Naive thymus-derived CD4-positive, alpha-beta T cell (primary cell): Measurements from ENCODE around the gene COL4A1. TPM values are rescaled to one million over a fixed set of nuclear protein-coding genes. Genes with fewer than 3 reads are reported as not detected.
A peak's percentile ranks its signal among the peaks of the same experiment; 100 is the strongest.

Experiments
- ATAC-seq: fragments of 150-1000 bp; cut with Tn5 transposase; 2 replicates; pipeline ENCODE4 v1.10.0; 2021; ENCODE audit warnings: mild to moderate bottlenecking, moderate library complexity
- CTCF ChIA-PET: fragments of 350-600 bp; sonication (Branson Sonifier 250); formaldehyde crosslinking; loops from one replicate; lab custom pipeline; 2021; ENCODE audit warnings: antibody characterized with exemption; lab: Charles Lee
- POLR2A ChIA-PET: fragments of 350-600 bp; sonication (Branson Sonifier 250); formaldehyde crosslinking; loops from one replicate; lab custom pipeline; 2021; ENCODE audit warnings: antibody characterized with exemption, inconsistent platforms; lab: Charles Lee
- DNase-seq, 9 donors: peaks; one replicate each; pipeline versions ENCODE4 v3.0.0 to v3.0.0-alpha.2; 2020 to 2022; ENCODE audit warnings: mixed read lengths in 1 of 9
- H3K27ac ChIP-seq: one replicate; pipeline ENCODE4 v1.7.0; 2013; ENCODE audit warnings: mild to moderate bottlenecking, low read depth, low read length, moderate library complexity
- H3K27me3 ChIP-seq, 2 donors: one replicate each; pipeline ENCODE4 v1.7.0; 2013; ENCODE audit warnings: low read length in 2 of 2, mild to moderate bottlenecking in 2 of 2, moderate library complexity in 2 of 2; ENCODE audit not compliant: control insufficient read depth in 2 of 2, insufficient read depth in 2 of 2
- H3K36me3 ChIP-seq, 3 experiments: 1 replicate in 2 of 3; 2 replicates in 1 of 3; pipeline ENCODE4 v1.7.0; 2013; ENCODE audit warnings: low read length in 3 of 3, mild to moderate bottlenecking in 3 of 3, moderate library complexity in 1 of 3; ENCODE audit not compliant: insufficient read depth in 3 of 3, control insufficient read depth in 2 of 3
- H3K4me1 ChIP-seq, 2 donors: one replicate each; pipeline ENCODE4 v1.7.0; 2013; ENCODE audit warnings: low read length in 2 of 2, mild to moderate bottlenecking in 2 of 2, moderate library complexity in 1 of 2; ENCODE audit not compliant: control insufficient read depth in 2 of 2, insufficient read depth in 2 of 2
- H3K4me3 ChIP-seq: 2 replicates; pipeline ENCODE4 v1.7.0; 2013; ENCODE audit warnings: mild to moderate bottlenecking, low read length
- H3K9me3 ChIP-seq, 3 experiments: 1 replicate in 2 of 3; 2 replicates in 1 of 3; pipeline ENCODE4 v1.7.0; 2013; ENCODE audit warnings: low read length in 3 of 3; ENCODE audit not compliant: control insufficient read depth in 2 of 3
- H3K27ac Mint-ChIP-seq, 9 donors: one replicate each; pipeline ENCODE4 v1.8.0; 2020 to 2022; ENCODE audit warnings: mixed read lengths in 9 of 9, mild to moderate bottlenecking in 8 of 9, moderate library complexity in 5 of 9, inconsistent platforms in 2 of 9
- H3K27me3 Mint-ChIP-seq, 5 donors: one replicate each; pipeline ENCODE4 v1.8.0; 2021 to 2022; ENCODE audit warnings: mixed read lengths in 5 of 5, mild to moderate bottlenecking in 1 of 5
- H3K36me3 Mint-ChIP-seq, 5 donors: one replicate each; pipeline ENCODE4 v1.8.0; 2020 to 2022; ENCODE audit warnings: mixed read lengths in 5 of 5, mild to moderate bottlenecking in 3 of 5, inconsistent platforms in 1 of 5
- H3K4me1 Mint-ChIP-seq, 7 donors: one replicate each; pipeline ENCODE4 v1.8.0; 2020 to 2022; ENCODE audit warnings: mixed read lengths in 7 of 7, mild to moderate bottlenecking in 3 of 7, inconsistent platforms in 1 of 7
- H3K4me3 Mint-ChIP-seq, 10 donors: one replicate each; pipeline ENCODE4 v1.8.0; 2020 to 2022; ENCODE audit warnings: mild to moderate bottlenecking in 10 of 10, mixed read lengths in 10 of 10, moderate library complexity in 6 of 10, inconsistent platforms in 2 of 10
- H3K9me3 Mint-ChIP-seq, 11 donors: one replicate each; pipeline ENCODE4 v1.8.0; 2020 to 2022; ENCODE audit warnings: mixed read lengths in 11 of 11, mild to moderate bottlenecking in 4 of 11, inconsistent platforms in 1 of 11, moderate library complexity in 1 of 11
- intact Hi-C, 2 donors: fragments of 100-400 bp; cut with micrococcal nuclease; formaldehyde crosslinking; loops; one replicate each; pipeline ENCODE4 v1.15.1; 2023
- polyA plus RNA-seq, 2 donors: library from polyadenylated mRNA; unstranded; fragments of 300-500 nt; fragmentation: Illumina TruSeq; gene quantifications; one replicate each; pipeline ENCODE4 v1.2.3, GENCODE V29; 2021
- total RNA-seq, 6 experiments: library from RNA in 5 of 6; stranded (reverse) in 5 of 6; gene quantifications; 1 replicate in 5 of 6; 2 replicates in 1 of 6; pipeline ENCODE4 v1.2.3 and lab custom pipeline; 2021 to 2026

The COL4A1 gene
- total and polyA plus RNA-seq, 7 experiments from 2014 or later: 0.24 TPM; not detected in 6

DNA sequence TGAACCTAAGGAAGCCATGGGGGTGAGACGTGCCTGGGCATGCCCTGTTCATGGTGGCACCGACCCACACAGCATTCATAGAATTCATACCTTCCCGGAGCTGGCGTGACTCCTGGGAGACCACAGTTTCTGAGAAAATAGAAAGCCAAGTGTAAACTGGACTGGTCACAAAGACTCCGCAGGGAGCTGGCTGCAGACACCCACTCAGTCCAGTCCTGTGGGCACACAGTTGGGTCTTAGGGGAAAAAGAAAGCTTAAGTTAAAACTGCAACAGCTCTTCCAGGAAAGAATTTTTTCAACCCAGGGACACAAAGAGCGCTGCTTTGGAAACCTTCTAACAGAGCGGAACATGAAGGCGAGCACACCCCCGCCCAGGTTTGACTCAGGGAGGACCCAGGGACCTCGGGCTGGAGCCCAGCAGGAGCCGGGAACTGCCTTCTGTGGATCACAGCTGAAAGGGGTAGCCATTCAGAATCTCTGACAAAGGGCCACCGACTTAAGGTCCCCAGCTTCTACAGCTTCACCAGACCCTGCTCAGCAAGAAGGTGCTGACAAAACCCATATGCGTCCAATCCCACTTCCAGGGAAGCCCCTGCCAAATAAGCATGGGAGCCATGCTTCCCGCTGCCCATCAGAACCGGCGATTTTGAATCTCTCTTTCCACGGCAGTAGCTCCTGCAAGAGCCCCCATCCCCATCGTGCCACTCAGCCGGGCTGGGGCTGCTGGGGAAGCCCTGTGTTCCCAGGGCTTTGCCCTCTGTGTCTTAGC, 183.7 kb downstream of the COL4A1 start:
- H3K36me3 ChIP-seq: no peaks in the 10 kb centered on the region
- no peaks in the 10 kb centered on the region for H3K9me3 ChIP-seq
- Mint-ChIP-seq H3K36me3 (no peaks in the 10 kb centered on the region), H3K4me3 (no peak overlapping the region), H3K27me3 (peaks cover 32 to 60% (median 38%) of the 10 kb centered on the region in 5 donors), H3K4me1 (peaks cover 0 to 3% (median 0%) of the 10 kb centered on the region in 7 donors), H3K27ac (no peak overlapping the region), H3K9me3 (peaks cover 0 to 2% (median 0%) of the 10 kb centered on the region in 11 donors)
- no peaks in the 10 kb centered on the region for H3K4me1 ChIP-seq
- no peaks in the 10 kb centered on the region for H3K27me3 ChIP-seq
- no peak overlapping the region for H3K4me3 ChIP-seq
- ChIA-PET POLR2A (no interaction called here), CTCF (interaction anchor here (0.5 kb wide), 1 partner anchor 1045 kb away, joined by 4 read pairs; no protein-coding TSS in a partner anchor)
- ATAC-seq (no peak), DNase-seq (no peak)
- H3K27ac ChIP-seq: no peak overlapping the region
- intact Hi-C loops: no loop called here

- peaks cover 23 to 65% (median 39%) of the 10 kb centered on the region in 5 donors for H3K27me3 Mint-ChIP-seq
- no peaks in the 10 kb centered on the region for H3K36me3 ChIP-seq
- no peaks in the 10 kb centered on the region for H3K9me3 ChIP-seq
- no peak overlapping the region for H3K27ac Mint-ChIP-seq
- H3K4me1 ChIP-seq: no peaks in the 10 kb centered on the region
- no peak overlapping the region for H3K4me3 Mint-ChIP-seq
- no peaks in the 10 kb centered on the region for H3K36me3 Mint-ChIP-seq
- ATAC-seq (no peak), DNase-seq (no peak)
- intact Hi-C loops: no loop called here
- no peak overlapping the region for H3K4me3 ChIP-seq
- H3K27me3 ChIP-seq: no peaks in the 10 kb centered on the region
- ChIA-PET CTCF (no interaction called here), POLR2A (no interaction called here)
- H3K4me1 Mint-ChIP-seq: peaks cover 0 to 2% (median 0%) of the 10 kb centered on the region in 7 donors
- peaks cover 0 to 2% (median 0%) of the 10 kb centered on the region in 11 donors for H3K9me3 Mint-ChIP-seq
- no peak overlapping the region for H3K27ac ChIP-seq
Observed at GRCh38 chr13:110121422-110122083, 185.4 kb downstream of the COL4A1 start.

DNA sequence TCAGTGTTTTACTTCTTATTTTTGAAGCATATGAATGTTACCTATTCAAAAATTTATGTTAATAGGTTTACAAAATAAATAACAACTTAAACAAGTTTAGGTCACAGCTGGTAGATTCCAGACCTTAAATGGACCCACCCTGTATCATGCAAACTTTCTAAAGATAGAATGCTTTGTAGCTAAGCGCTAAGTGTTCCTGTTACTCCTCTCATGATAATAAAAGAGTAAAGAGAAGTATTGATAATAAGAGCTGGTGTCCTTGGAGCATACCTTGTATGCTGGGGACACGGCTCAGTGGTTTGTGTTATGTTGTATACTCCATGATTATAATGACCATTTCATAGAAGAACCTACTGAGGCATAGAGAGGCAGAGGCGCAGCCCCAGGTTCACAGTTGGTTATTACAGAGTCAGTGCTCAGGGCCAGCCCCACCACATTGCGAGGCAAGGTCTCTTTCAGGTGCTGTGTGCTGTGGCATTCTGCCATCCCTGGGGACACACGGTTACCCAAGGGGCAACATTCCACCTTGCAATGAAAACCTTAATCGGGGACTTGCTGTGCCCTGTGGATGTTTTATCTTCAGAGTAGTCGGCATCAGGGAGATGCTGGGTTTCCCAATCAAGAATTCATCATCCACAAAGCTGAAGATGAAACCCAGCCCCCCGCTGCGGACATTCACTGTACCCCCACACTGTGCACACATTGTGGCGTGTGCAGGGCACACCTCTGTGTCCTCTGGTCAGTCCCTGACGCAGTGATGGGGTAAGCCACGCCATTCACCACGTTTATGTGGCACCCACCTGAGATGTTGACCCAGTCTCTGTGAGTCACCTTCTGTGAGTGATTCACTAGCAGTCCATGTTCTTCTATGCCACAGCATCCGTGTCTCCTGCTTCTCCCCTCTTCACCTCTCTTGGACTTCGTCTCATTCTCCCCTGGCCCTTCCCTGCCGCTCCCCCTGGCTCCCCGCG, 186.7 kb downstream of the COL4A1 start:
- no peaks in the 10 kb centered on the region for H3K36me3 Mint-ChIP-seq
- Histone ChIP-seq H3K27ac (no peak overlapping the region), H3K9me3 (no peaks in the 10 kb centered on the region), H3K36me3 (no peaks in the 10 kb centered on the region), H3K4me3 (no peak overlapping the region), H3K4me1 (no peaks in the 10 kb centered on the region), H3K27me3 (no peaks in the 10 kb centered on the region)
- intact Hi-C loops: loop anchor here (5.0 to 10.0 kb wide), 2 partner anchors 325 to 748 kb away; no protein-coding TSS in a partner anchor
- H3K27me3 Mint-ChIP-seq: peaks cover 21 to 61% (median 40%) of the 10 kb centered on the region in 5 donors
- H3K4me1 Mint-ChIP-seq: peaks cover 0 to 3% (median 0%) of the 10 kb centered on the region in 7 donors
- peaks cover 0 to 2% (median 0%) of the 10 kb centered on the region in 11 donors for H3K9me3 Mint-ChIP-seq
- H3K4me3 Mint-ChIP-seq: no peak overlapping the region
- ChIA-PET POLR2A (no interaction called here), CTCF (interaction anchor here (1.1 kb wide), 1 partner anchor 1158 kb away, joined by 3 read pairs; no protein-coding TSS in a partner anchor)
- ATAC-seq: peak; percentile 8
- no peak overlapping the region for H3K27ac Mint-ChIP-seq
- no peak for DNase-seq

DNA sequence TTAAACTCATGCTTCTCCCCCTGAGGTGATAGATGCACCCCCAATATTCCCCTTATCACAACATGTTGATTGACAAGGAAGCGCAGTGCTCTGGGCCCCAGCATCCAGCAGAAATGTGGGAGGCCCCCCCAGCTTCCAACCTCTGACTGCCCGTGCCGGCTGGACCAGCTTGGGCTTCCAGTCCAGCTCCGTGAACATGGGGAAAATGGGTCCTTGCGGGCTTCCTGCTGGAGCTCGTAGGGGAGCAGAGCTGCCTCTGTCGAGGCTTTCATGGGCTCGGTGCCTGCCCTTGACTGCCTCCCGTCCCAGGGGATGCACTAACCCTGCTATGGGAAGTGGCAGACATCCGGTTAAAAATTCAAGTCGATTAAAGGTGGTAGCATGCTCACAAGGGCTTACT, 188.9 kb downstream of the COL4A1 start:
- H3K27ac ChIP-seq: no peak overlapping the region
- peaks cover 12 to 58% (median 43%) of the 10 kb centered on the region in 5 donors for H3K27me3 Mint-ChIP-seq
- CTCF ChIA-PET: no interaction called here
- H3K36me3 Mint-ChIP-seq: no peaks in the 10 kb centered on the region
- peaks cover 0 to 3% (median 0%) of the 10 kb centered on the region in 7 donors for H3K4me1 Mint-ChIP-seq
- peaks cover 0 to 2% (median 0%) of the 10 kb centered on the region in 11 donors for H3K9me3 Mint-ChIP-seq
- POLR2A ChIA-PET: no interaction called here
- H3K4me3 ChIP-seq: no peak overlapping the region
- H3K4me1 ChIP-seq: no peaks in the 10 kb centered on the region
- H3K27me3 ChIP-seq: no peaks in the 10 kb centered on the region
- no peak overlapping the region for H3K4me3 Mint-ChIP-seq
- no peak for DNase-seq
- intact Hi-C loops: loop anchor here (5.0 to 10.0 kb wide), 2 partner anchors 323 to 746 kb away; no protein-coding TSS in a partner anchor
- H3K36me3 ChIP-seq: no peaks in the 10 kb centered on the region
- no peak for ATAC-seq
- no peaks in the 10 kb centered on the region for H3K9me3 ChIP-seq
- H3K27ac Mint-ChIP-seq: no peak overlapping the region

DNA sequence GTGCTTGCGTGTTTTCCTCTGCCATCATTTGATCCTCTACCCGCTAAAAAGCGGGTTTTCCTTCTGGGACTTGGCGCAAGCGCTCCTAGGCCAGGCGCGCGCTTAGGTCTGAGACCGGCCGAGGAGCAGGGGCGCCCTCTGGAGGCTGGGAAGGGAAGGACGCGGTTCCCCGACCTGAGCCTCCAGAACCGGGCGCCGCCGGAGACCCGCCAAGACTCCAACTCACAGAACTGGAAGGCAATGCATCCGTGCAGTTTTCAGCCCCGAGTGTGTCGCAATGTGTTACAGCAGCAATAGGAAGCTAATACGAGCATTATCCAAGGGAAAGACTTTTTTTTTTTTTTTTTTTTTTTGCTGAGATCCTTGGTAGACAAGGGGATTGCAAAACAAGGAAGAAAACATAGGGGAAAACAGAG, 190.9 kb downstream of the COL4A1 start:
- no peaks in the 10 kb centered on the region for H3K36me3 ChIP-seq
- CTCF ChIA-PET: interaction anchor here (0.7 kb wide), 1 partner anchor 1098 kb away, joined by 5 read pairs; no protein-coding TSS in a partner anchor
- H3K9me3 ChIP-seq: no peaks in the 10 kb centered on the region
- Mint-ChIP-seq H3K27me3 (peaks cover 12 to 59% (median 36%) of the 10 kb centered on the region in 5 donors), H3K4me3 (peak overlapping the region in 1 of 10 donors; percentile 48), H3K9me3 (no peaks in the 10 kb centered on the region), H3K36me3 (no peaks in the 10 kb centered on the region), H3K4me1 (peaks cover 0 to 3% (median 0%) of the 10 kb centered on the region in 7 donors), H3K27ac (peak overlapping the region in 1 of 9 donors; percentile 5)
- no peak overlapping the region for H3K27ac ChIP-seq
- H3K27me3 ChIP-seq: no peaks in the 10 kb centered on the region
- no peaks in the 10 kb centered on the region for H3K4me1 ChIP-seq
- intact Hi-C loops: loop anchor here (1.0 to 10.0 kb wide), 4 partner anchors 321 to 1155 kb away; no protein-coding TSS in a partner anchor
- ATAC-seq (peak; percentile 63), DNase-seq (peak in 8 of 9 donors; percentile 6 to 67 (median 24))
- POLR2A ChIA-PET: no interaction called here
- no peak overlapping the region for H3K4me3 ChIP-seq

DNA sequence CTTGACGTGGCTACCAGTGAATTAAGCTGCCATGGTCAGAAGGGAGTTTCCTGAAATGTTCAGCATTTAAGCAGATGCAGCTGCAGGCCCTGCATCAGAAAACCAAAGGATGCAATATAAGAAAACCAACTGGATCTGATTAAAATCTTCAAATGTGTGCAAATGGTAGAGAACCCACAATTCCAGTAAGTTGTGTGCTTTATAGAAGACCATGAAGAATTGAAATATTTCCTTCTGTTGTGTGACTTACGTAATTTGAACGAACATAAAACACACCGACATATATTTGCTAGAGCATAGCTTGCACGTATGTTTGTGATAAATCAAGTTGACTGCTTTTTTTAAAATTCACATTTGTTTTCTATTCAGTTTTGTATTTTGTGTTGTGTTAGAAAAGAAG, 191.4 kb downstream of the COL4A1 start:
- Histone ChIP-seq H3K27me3 (no peaks in the 10 kb centered on the region), H3K9me3 (no peaks in the 10 kb centered on the region), H3K27ac (no peak overlapping the region), H3K4me3 (no peak overlapping the region), H3K4me1 (no peaks in the 10 kb centered on the region), H3K36me3 (no peaks in the 10 kb centered on the region)
- H3K4me3 Mint-ChIP-seq: no peak overlapping the region
- DNase-seq (no peak), ATAC-seq (no peak)
- H3K9me3 Mint-ChIP-seq: no peaks in the 10 kb centered on the region
- intact Hi-C loops: loop anchor here (5.0 to 10.0 kb wide), 2 partner anchors 321 to 743 kb away; no protein-coding TSS in a partner anchor
- peaks cover 9 to 54% (median 33%) of the 10 kb centered on the region in 5 donors for H3K27me3 Mint-ChIP-seq
- peaks cover 0 to 3% (median 0%) of the 10 kb centered on the region in 7 donors for H3K4me1 Mint-ChIP-seq
- H3K36me3 Mint-ChIP-seq: no peaks in the 10 kb centered on the region
- no peak overlapping the region for H3K27ac Mint-ChIP-seq
- ChIA-PET CTCF (interaction anchor here (0.7 kb wide), 1 partner anchor 1097 kb away, joined by 5 read pairs; no protein-coding TSS in a partner anchor), POLR2A (no interaction called here)
